ENCODE results near the gene RRAS2. TPM values are rescaled to one million over a fixed set of nuclear protein-coding genes. Genes with fewer than 3 reads are reported as not detected.
"Not testable (repeated sequence)": the region's sequence is repeated elsewhere in the genome, so short reads cannot be mapped to it uniquely, and the experiment has no call there.

The RRAS2 gene
- total RNA-seq, 1 donor, result 28.7 TPM

- Histone ChIP-seq H3K4me1 (ENCODE audit: insufficient read depth, low read length) (peaks cover 5% of the 10 kb centered on the region), H3K9me3 (ENCODE audit: low read depth, low read length) (no peaks in the 10 kb centered on the region), H3K27me3 (ENCODE audit: insufficient read depth, low read length) (peaks cover under 1% of the 10 kb centered on the region), H3K4me3 (ENCODE audit: low read length) (no peak overlapping the region)
Measured at GRCh38 chr11:14253840-14254239, 105.1 kb downstream of the RRAS2 start.

DNA sequence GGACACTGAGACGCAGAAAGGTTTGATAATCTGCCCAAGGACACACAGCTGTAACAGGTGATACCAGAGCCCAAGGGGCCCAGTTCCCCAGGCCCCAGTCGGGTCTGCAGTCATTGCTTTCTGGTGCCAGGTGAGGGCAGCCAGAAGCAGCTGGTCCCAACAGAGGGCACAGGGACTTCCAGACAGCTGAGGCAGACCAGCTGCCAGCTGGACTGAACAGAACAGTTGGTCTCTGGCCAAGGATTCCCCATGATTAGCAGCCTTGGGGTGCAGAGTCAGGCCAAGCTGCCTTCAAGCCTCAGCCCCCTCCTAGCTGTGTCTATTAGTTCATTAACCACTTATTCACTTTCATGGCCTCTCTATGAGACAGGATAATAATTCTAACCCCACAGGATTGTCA, 105.6 kb downstream of the RRAS2 start:
- Histone ChIP-seq H3K4me3 (ENCODE audit: low read length) (no peak overlapping the region), H3K4me1 (ENCODE audit: insufficient read depth, low read length) (peaks cover 9% of the 10 kb centered on the region), H3K27me3 (ENCODE audit: insufficient read depth, low read length) (peaks cover 5% of the 10 kb centered on the region), H3K9me3 (ENCODE audit: low read depth, low read length) (no peaks in the 10 kb centered on the region)

DNA sequence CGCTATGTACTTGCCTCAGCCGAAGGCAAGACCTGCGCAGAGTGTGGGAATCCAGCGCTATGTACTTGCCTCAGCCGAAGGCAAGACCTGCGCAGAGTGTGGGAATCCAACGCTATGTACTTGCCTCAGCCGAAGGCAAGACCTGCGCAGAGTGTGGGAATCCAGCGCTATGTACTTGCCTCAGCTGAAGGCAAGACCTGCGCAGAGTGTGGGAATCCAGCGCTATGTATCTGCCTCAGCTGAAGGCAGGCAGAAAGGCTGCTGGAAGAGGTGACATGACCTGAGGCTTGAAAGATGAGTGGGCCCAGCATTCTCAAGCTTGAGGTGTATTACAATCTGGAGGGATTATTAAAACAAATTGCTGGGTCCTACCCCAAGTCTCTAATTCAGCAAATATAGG, 106.5 kb downstream of the RRAS2 start:
- not testable (repeated sequence) for H3K4me3 ChIP-seq (ENCODE audit: low read length); H3K27me3 ChIP-seq (ENCODE audit: insufficient read depth, low read length); H3K9me3 ChIP-seq (ENCODE audit: low read depth, low read length)
- peaks cover 11% of the 10 kb centered on the region for H3K4me1 ChIP-seq (ENCODE audit: insufficient read depth, low read length)

DNA sequence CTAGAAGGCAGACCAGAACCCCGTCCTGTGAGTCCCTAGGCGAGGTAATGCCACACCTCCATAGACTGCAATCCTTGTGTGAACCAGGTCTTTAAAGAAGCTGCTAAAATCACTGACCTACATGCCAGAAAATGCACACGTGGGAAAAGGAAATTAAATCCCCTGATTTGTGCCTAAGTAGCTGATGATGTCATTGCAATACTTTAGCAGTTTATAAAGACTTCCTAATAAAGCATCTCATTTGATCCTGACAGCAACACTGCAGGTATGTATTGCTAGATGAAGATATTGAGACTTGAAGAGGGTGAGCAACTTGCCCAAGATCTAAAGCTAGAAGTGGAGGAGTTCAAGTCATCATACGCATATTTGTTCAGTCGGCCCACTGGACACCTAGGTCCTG, 107.2 kb downstream of the RRAS2 start:
- H3K4me1 ChIP-seq (ENCODE audit: insufficient read depth, low read length), result peaks cover 11% of the 10 kb centered on the region
- no peak overlapping the region for H3K4me3 ChIP-seq (ENCODE audit: low read length)
- H3K27me3 ChIP-seq (ENCODE audit: insufficient read depth, low read length), result peaks cover 6% of the 10 kb centered on the region
- H3K9me3 ChIP-seq (ENCODE audit: low read depth, low read length), result no peaks in the 10 kb centered on the region

- Histone ChIP-seq H3K27me3 (ENCODE audit: insufficient read depth, low read length) (peaks cover 6% of the 10 kb centered on the region), H3K9me3 (ENCODE audit: low read depth, low read length) (no peaks in the 10 kb centered on the region), H3K4me3 (ENCODE audit: low read length) (no peak overlapping the region), H3K4me1 (ENCODE audit: insufficient read depth, low read length) (peaks cover 11% of the 10 kb centered on the region)
Measured at GRCh38 chr11:14249121-14249963, 109.6 kb downstream of the RRAS2 start.

GRCh38 chr11:14248580-14248981, 110.4 kb downstream of the RRAS2 start:
- H3K27me3 ChIP-seq (ENCODE audit: insufficient read depth, low read length), result peaks cover 6% of the 10 kb centered on the region
- H3K4me3 ChIP-seq (ENCODE audit: low read length), result no peak overlapping the region
- peaks cover 11% of the 10 kb centered on the region for H3K4me1 ChIP-seq (ENCODE audit: insufficient read depth, low read length)
- H3K9me3 ChIP-seq (ENCODE audit: low read depth, low read length), result no peaks in the 10 kb centered on the region

DNA sequence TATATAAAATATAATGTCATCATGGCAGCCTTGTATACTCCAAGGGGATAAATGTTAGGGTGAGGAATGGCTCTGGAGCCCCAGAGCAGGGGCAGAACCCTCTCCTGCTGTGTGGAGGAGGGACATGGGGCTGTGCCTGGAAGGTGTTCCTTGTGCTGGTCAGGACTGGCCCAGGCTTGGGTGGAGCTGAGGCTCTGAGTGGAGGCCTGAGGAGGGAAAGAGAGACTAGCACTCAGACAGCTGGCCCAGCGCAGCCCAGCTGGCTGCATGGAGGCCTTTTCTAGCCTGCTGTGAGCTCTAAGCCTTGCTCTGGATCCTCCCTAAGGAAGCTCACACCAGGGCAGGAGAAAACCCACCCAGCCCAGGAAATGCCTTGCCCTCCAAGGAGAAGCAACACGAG, 113.5 kb downstream of the RRAS2 start:
- peaks cover 11% of the 10 kb centered on the region for H3K4me1 ChIP-seq (ENCODE audit: insufficient read depth, low read length)
- H3K9me3 ChIP-seq (ENCODE audit: low read depth, low read length), result no peaks in the 10 kb centered on the region
- H3K4me3 ChIP-seq (ENCODE audit: low read length), result no peak overlapping the region
- H3K27me3 ChIP-seq (ENCODE audit: insufficient read depth, low read length), result peaks cover 6% of the 10 kb centered on the region

GRCh38 chr11:14244926-14245325, 114.1 kb downstream of the RRAS2 start:
- no peak overlapping the region for H3K4me3 ChIP-seq (ENCODE audit: low read length)
- H3K27me3 ChIP-seq (ENCODE audit: insufficient read depth, low read length), result peaks cover 6% of the 10 kb centered on the region
- H3K4me1 ChIP-seq (ENCODE audit: insufficient read depth, low read length), result peaks cover 11% of the 10 kb centered on the region
- H3K9me3 ChIP-seq (ENCODE audit: low read depth, low read length), result no peaks in the 10 kb centered on the region

GRCh38 chr11:14242733-14243132, 116.2 kb downstream of the RRAS2 start:
- Histone ChIP-seq H3K27me3 (ENCODE audit: insufficient read depth, low read length) (no peaks in the 10 kb centered on the region), H3K9me3 (ENCODE audit: low read depth, low read length) (no peaks in the 10 kb centered on the region), H3K4me1 (ENCODE audit: insufficient read depth, low read length) (peaks cover 15% of the 10 kb centered on the region), H3K4me3 (ENCODE audit: low read length) (no peak overlapping the region)

DNA sequence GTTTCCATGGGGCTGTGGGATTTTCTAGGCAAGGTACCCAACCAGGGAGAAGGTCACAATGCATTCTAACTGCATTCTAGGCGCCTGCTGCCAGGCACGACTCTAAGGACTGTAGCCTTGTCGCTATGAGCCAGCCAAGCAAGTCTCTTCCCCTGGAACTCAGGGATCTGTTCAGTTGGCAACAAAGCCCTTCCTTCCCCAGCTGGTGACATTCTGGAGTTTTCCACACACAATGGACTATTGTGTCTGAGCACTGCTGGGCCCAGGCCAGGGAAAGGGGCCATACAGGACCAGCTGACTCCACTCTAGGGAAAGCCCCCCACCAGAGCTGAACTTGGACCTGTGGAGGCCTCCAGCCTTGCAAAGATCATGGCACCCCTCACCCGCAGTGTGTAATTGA, 116.8 kb downstream of the RRAS2 start:
- Histone ChIP-seq H3K9me3 (ENCODE audit: low read depth, low read length) (no peaks in the 10 kb centered on the region), H3K4me3 (ENCODE audit: low read length) (no peak overlapping the region), H3K27me3 (ENCODE audit: insufficient read depth, low read length) (no peaks in the 10 kb centered on the region), H3K4me1 (ENCODE audit: insufficient read depth, low read length) (peaks cover 19% of the 10 kb centered on the region)

GRCh38 chr11:14240951-14241350, 118.0 kb downstream of the RRAS2 start:
- Histone ChIP-seq H3K27me3 (ENCODE audit: insufficient read depth, low read length) (no peaks in the 10 kb centered on the region), H3K4me1 (ENCODE audit: insufficient read depth, low read length) (peaks cover 26% of the 10 kb centered on the region), H3K9me3 (ENCODE audit: low read depth, low read length) (no peaks in the 10 kb centered on the region), H3K4me3 (ENCODE audit: low read length) (no peak overlapping the region)

- no peaks in the 10 kb centered on the region for H3K27me3 ChIP-seq (ENCODE audit: insufficient read depth, low read length)
- H3K9me3 ChIP-seq (ENCODE audit: low read depth, low read length), result no peaks in the 10 kb centered on the region
- H3K4me3 ChIP-seq (ENCODE audit: low read length), result no peak overlapping the region
- H3K4me1 ChIP-seq (ENCODE audit: insufficient read depth, low read length), result peaks cover 26% of the 10 kb centered on the region
Measured at GRCh38 chr11:14240221-14240620, 118.8 kb downstream of the RRAS2 start.

DNA sequence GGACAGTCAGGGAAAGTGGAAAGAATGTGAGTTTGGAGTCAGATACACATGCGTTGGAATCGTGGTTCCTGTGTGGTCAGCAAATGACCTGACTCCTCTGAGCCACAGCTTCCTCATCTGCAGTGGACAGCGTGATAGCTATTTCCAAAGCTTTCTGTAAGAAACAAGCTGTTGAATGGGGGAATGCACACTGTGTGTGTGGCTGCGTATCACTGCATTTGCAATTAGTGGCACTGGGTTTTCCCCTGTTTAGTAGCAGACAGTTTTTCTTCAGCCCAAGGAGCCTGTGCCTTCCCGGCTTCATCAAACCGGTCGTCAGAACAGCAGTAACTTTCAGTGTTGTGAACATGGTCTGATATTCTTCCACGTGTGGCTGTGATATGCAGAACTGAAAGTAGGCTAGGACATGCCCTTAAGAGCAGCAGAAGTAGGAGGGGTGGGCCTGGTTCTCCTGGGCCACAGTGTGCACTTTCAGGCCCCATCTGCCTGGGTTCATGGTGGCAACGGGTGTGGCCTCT, 121.5 kb downstream of the RRAS2 start:
- no peaks in the 10 kb centered on the region for H3K27me3 ChIP-seq (ENCODE audit: insufficient read depth, low read length)
- H3K4me1 ChIP-seq (ENCODE audit: insufficient read depth, low read length), result peaks cover 26% of the 10 kb centered on the region
- H3K9me3 ChIP-seq (ENCODE audit: low read depth, low read length), result no peaks in the 10 kb centered on the region
- no peak overlapping the region for H3K4me3 ChIP-seq (ENCODE audit: low read length)

DNA sequence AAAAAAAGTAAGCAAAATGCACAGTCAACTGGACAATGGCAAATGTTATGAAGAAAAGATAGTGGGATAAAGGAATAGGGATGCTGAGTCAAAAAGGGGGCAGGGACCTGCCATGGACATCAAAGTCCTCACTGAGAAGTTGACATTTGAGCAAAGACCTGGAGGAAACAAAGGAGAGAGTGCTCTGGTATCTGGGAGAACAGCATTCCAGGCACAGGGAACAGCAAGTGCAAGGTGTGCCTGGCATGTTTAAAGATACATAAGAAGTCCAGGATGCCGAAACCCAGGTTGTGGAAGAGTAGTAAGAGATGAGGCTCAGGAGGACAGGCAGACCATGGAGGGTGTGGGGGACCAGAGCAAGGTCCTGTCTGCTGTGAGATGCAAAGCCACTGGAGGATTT, 123.3 kb downstream of the RRAS2 start:
- Histone ChIP-seq H3K4me1 (ENCODE audit: insufficient read depth, low read length) (peaks cover 26% of the 10 kb centered on the region), H3K4me3 (ENCODE audit: low read length) (no peak overlapping the region), H3K9me3 (ENCODE audit: low read depth, low read length) (no peaks in the 10 kb centered on the region), H3K27me3 (ENCODE audit: insufficient read depth, low read length) (no peaks in the 10 kb centered on the region)

DNA sequence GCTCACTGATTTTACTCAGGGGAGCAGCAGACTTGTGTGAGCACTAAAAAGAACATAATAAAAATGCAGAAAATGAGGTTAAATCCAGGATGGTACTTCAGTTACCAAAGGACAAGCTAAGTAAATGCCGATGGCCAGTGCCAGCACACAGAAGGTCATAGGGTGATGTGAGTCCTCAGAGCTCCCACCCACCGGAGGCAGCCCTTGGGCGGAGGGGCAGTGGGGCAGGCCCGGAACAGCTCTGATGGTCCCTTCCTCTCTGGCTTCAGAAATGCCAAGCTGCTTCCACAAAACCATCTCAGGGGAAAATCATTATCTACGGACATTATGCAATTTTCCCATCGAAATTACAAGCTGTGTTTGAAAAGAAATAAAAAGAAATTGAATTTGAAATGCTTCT, 124.5 kb downstream of the RRAS2 start:
- Histone ChIP-seq H3K4me1 (ENCODE audit: insufficient read depth, low read length) (peaks cover 26% of the 10 kb centered on the region), H3K9me3 (ENCODE audit: low read depth, low read length) (no peaks in the 10 kb centered on the region), H3K27me3 (ENCODE audit: insufficient read depth, low read length) (no peaks in the 10 kb centered on the region), H3K4me3 (ENCODE audit: low read length) (no peak overlapping the region)

DNA sequence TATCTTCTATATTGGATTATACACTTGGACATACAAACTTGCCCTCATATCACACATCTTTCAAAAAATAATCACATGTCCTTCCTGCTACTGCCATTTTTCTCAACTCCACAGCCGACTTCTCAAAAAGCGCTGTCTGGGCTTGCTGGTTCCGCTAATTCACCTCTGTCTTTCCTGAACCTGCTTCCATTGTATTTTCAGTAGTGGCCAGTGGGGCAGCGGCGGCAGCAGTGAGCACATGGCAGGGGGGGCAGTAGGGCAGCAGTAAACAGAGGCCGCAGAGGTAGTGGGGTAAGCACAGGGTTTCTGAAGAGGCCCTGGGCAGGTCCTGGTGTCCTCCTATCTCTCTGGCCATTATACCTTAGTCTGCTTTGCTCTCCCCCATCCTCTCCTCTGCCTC, 126.3 kb downstream of the RRAS2 start:
- H3K9me3 ChIP-seq (ENCODE audit: low read depth, low read length), result no peaks in the 10 kb centered on the region

More for the DNA sequence above, 126.3 kb downstream of the RRAS2 start:
- no peak overlapping the region for H3K4me3 ChIP-seq (ENCODE audit: low read length)
- H3K4me1 ChIP-seq (ENCODE audit: insufficient read depth, low read length), result peaks cover 11% of the 10 kb centered on the region
- H3K27me3 ChIP-seq (ENCODE audit: insufficient read depth, low read length), result no peaks in the 10 kb centered on the region

All from mononuclear cell (primary cell).